Liver (tissue), 9 donors: Measurements from ENCODE around the gene ANP32A. TPM values are rescaled to one million over a fixed set of nuclear protein-coding genes. Genes with fewer than 3 reads are reported as not detected.

Experiments used
- DNase-seq: peaks from one replicate; pipeline ENCODE4 v3.0.0-alpha.2; 2017; ENCODE audit warnings: low spot score
- H3K27ac ChIP-seq, 2 donors: one replicate each; pipeline ENCODE4 v1.7.0; 2013; ENCODE audit warnings: inconsistent platforms in 2 of 2, low read length in 2 of 2, control low read depth in 1 of 2, low read depth in 1 of 2, mild to moderate bottlenecking in 1 of 2
- H3K27me3 ChIP-seq, 4 donors: one replicate each; pipeline versions ENCODE4 v1.6.1 to v1.7.0; 2013; ENCODE audit warnings: low read length in 3 of 4, inconsistent platforms in 1 of 4, mild to moderate bottlenecking in 1 of 4, moderate library complexity in 1 of 4; ENCODE audit not compliant: control insufficient read depth in 4 of 4, insufficient read depth in 4 of 4
- H3K36me3 ChIP-seq, 4 donors: one replicate each; pipeline versions ENCODE4 v1.6.1 to v1.7.0; 2013; ENCODE audit warnings: low read length in 3 of 4, mild to moderate bottlenecking in 3 of 4, low read depth in 1 of 4, moderate library complexity in 1 of 4; ENCODE audit not compliant: control insufficient read depth in 4 of 4, insufficient read depth in 3 of 4
- H3K4me1 ChIP-seq, 4 donors: one replicate each; pipeline versions ENCODE4 v1.6.1 to v1.7.0; 2013; ENCODE audit warnings: low read length in 3 of 4, mild to moderate bottlenecking in 3 of 4, moderate library complexity in 1 of 4; ENCODE audit not compliant: control insufficient read depth in 4 of 4, insufficient read depth in 4 of 4
- H3K4me3 ChIP-seq, 3 donors: one replicate each; pipeline versions ENCODE4 v1.6.1 to v1.7.0; 2013; ENCODE audit warnings: low read length in 3 of 3, control low read depth in 1 of 3, low read depth in 1 of 3, mild to moderate bottlenecking in 1 of 3
- H3K9ac ChIP-seq, 2 donors: one replicate each; pipeline ENCODE4 v1.7.0; 2013; ENCODE audit warnings: low read length in 2 of 2, mild to moderate bottlenecking in 2 of 2, moderate library complexity in 2 of 2, control low read depth in 1 of 2, low read depth in 1 of 2
- H3K9me3 ChIP-seq, 4 donors: one replicate each; pipeline versions ENCODE4 v1.6.1 to v1.7.0; 2013; ENCODE audit warnings: low read length in 3 of 4; ENCODE audit not compliant: control insufficient read depth in 4 of 4
- EGR1 ChIP-seq, 2 donors: IDR thresholded peaks; 2 replicates each; pipeline ENCODE4 v1.6.1; 2016 to 2018; ENCODE audit warnings: antibody characterized with exemption in 2 of 2, low read depth in 2 of 2
- GABPA ChIP-seq, 2 donors: IDR thresholded peaks in 1 of 2; conservative IDR thresholded peaks in 1 of 2; 2 replicates each; pipeline ENCODE4 v1.6.1; 2016; ENCODE audit warnings: antibody characterized with exemption in 2 of 2, mild to moderate bottlenecking in 1 of 2, moderate library complexity in 1 of 2
- HNF4A ChIP-seq, 2 donors: conservative IDR thresholded peaks; 2 replicates each; pipeline ENCODE4 v1.6.1; 2016; ENCODE audit warnings: antibody characterized with exemption in 2 of 2, mild to moderate bottlenecking in 2 of 2
- HNF4G ChIP-seq: IDR thresholded peaks from 2 replicates; pipeline ENCODE4 v1.6.1; 2016; ENCODE audit warnings: antibody characterized with exemption
- JUND ChIP-seq, 2 donors: IDR thresholded peaks; 2 replicates each; pipeline ENCODE4 v1.6.1; 2016; ENCODE audit warnings: antibody characterized with exemption in 2 of 2
- NR2F2 ChIP-seq: IDR thresholded peaks from 2 replicates; pipeline ENCODE4 v1.6.1; 2016; ENCODE audit warnings: antibody characterized with exemption
- RXRA ChIP-seq, 2 donors: IDR thresholded peaks; 2 replicates each; pipeline ENCODE4 v1.6.1; 2017 to 2018; ENCODE audit warnings: antibody characterized with exemption in 2 of 2, mild to moderate bottlenecking in 1 of 2
- SP1 ChIP-seq: IDR thresholded peaks from 2 replicates; pipeline ENCODE4 v1.6.1; 2018; ENCODE audit warnings: antibody characterized with exemption, mild to moderate bottlenecking
- TAF1 ChIP-seq: conservative IDR thresholded peaks from 2 replicates; pipeline ENCODE4 v1.6.1; 2016; ENCODE audit warnings: antibody characterized with exemption, mild to moderate bottlenecking
- YY1 ChIP-seq: IDR thresholded peaks from 2 replicates; pipeline ENCODE4 v1.6.1; 2016; ENCODE audit warnings: antibody characterized with exemption, mild to moderate bottlenecking
- WGBS: extraction: QIAGEN DNeasy Blood & Tissue Kit; methylation state at CpG from one replicate; pipeline ENCODE4 v1.1.7; 2013; 5-methylcytosine and 5-hydroxymethylcytosine counted together
- polyA plus RNA-seq, 2 donors: library from polyadenylated mRNA; stranded (reverse) in 1 of 2; unstranded in 1 of 2; fragments of 200-250 nt in 1 of 2; fragments of >200 nt in 1 of 2; fragmentation: Nextera tagmentation in 1 of 2; extraction: Ambion mirVana in 1 of 2; gene quantifications; one replicate each; pipeline versions ENCODE4 v1.2.1 to v1.2.3, GENCODE V29; 2013 to 2015
- total RNA-seq, 2 donors: library from RNA; depleted of rRNA; stranded (reverse); fragments of >200 nt; gene quantifications; one replicate each; pipeline ENCODE4 v1.2.3, GENCODE V29; 2014
- TF ChIP-seq, protein P1 (sequence below): fragments of 150-350 bp; IDR thresholded peaks from 2 replicates; pipeline ENCODE4 v1.5.1; 2017; ENCODE audit warnings: improper control_type of control experiment, low read depth, low read length; ENCODE audit not compliant: missing input control
- TF ChIP-seq, protein P2 (sequence below): IDR thresholded peaks from 2 replicates; pipeline ENCODE4 v1.6.1; 2016; ENCODE audit warnings: antibody characterized with exemption
- TF ChIP-seq, protein P3 (sequence below): IDR thresholded peaks from 2 replicates; pipeline ENCODE4 v1.6.1; 2016; ENCODE audit warnings: antibody characterized with exemption
- TF ChIP-seq, protein P4 (sequence below): IDR thresholded peaks from 2 replicates; pipeline ENCODE4 v1.6.1; 2016; ENCODE audit warnings: antibody characterized with exemption
- TF ChIP-seq, protein P5 (sequence below): IDR thresholded peaks from 2 replicates; pipeline ENCODE4 v1.6.1; 2016; ENCODE audit warnings: antibody characterized with exemption, mild to moderate bottlenecking
- donor health status: healthy.
- donor health status: healthy.
- donor health status: healthy.
- donor health status: healthy.
- donor health status: healthy.

The ANP32A gene
- total and polyA plus RNA-seq, 4 donors: 30.5 to 60.4 (median 39.4) TPM

DNA sequence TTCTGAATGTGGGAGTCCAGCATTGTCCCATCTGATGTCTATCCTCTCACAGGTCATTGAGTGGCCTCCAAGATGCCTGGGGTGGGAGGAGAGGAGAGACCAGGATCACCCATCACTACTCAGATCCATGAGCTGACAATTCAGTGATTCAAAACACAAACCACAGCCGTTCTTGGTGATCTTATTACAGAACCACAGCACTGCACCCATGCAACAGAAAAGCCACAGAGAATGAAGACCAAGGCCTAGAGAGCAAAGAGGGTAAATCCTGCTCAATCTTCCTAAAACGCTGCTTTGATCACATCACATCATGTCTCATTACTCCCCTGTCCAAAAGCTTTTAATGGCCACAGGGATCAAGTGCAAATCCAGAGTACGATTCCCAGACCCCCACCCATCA, 23.5 kb downstream of the ANP32A start (continued):
- TF ChIP-seq, protein P1, sequence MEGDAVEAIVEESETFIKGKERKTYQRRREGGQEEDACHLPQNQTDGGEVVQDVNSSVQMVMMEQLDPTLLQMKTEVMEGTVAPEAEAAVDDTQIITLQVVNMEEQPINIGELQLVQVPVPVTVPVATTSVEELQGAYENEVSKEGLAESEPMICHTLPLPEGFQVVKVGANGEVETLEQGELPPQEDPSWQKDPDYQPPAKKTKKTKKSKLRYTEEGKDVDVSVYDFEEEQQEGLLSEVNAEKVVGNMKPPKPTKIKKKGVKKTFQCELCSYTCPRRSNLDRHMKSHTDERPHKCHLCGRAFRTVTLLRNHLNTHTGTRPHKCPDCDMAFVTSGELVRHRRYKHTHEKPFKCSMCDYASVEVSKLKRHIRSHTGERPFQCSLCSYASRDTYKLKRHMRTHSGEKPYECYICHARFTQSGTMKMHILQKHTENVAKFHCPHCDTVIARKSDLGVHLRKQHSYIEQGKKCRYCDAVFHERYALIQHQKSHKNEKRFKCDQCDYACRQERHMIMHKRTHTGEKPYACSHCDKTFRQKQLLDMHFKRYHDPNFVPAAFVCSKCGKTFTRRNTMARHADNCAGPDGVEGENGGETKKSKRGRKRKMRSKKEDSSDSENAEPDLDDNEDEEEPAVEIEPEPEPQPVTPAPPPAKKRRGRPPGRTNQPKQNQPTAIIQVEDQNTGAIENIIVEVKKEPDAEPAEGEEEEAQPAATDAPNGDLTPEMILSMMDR: no peak
- TF ChIP-seq HNF4G: no peak

DNA sequence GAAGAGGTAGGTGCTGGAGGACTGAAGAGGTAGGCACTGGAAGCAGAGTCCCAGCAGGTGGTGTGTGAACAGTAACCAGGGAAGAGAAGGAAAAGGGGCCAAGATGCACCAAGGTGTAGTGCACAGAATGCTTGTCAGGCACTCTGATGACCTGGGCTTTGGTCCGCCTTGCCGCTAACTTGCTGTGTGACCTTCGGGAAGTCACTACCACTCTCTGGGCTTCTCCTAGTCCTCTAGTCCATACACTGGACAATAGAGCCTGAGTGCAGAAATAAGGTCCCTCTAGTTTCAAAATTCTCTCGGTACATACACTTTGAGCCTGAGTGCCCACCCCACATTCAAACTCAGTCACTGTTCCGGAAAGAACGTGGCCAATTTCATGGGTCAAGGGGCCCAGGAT, 24.1 kb downstream of the ANP32A start:
- TF ChIP-seq, protein P2, sequence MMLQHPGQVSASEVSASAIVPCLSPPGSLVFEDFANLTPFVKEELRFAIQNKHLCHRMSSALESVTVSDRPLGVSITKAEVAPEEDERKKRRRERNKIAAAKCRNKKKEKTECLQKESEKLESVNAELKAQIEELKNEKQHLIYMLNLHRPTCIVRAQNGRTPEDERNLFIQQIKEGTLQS: no peak
- TF ChIP-seq SP1 (no peak), TAF1 (no peak), HNF4A (conservative IDR thresholded peaks at IDR 0.05) (no peak), NR2F2 (no peak), GABPA (IDR thresholded peaks at IDR 0.05 in 1 of 2, conservative IDR thresholded peaks at IDR 0.05 in 1 of 2) (no peak), EGR1 (IDR thresholded peaks at IDR 0.05; ENCODE audit: low read depth in 2 of 2) (no peak), RXRA (IDR thresholded peaks at IDR 0.05) (no peak), JUND (IDR thresholded peaks at IDR 0.05) (no peak), HNF4G (no peak), YY1 (no peak)
- TF ChIP-seq, protein P3, sequence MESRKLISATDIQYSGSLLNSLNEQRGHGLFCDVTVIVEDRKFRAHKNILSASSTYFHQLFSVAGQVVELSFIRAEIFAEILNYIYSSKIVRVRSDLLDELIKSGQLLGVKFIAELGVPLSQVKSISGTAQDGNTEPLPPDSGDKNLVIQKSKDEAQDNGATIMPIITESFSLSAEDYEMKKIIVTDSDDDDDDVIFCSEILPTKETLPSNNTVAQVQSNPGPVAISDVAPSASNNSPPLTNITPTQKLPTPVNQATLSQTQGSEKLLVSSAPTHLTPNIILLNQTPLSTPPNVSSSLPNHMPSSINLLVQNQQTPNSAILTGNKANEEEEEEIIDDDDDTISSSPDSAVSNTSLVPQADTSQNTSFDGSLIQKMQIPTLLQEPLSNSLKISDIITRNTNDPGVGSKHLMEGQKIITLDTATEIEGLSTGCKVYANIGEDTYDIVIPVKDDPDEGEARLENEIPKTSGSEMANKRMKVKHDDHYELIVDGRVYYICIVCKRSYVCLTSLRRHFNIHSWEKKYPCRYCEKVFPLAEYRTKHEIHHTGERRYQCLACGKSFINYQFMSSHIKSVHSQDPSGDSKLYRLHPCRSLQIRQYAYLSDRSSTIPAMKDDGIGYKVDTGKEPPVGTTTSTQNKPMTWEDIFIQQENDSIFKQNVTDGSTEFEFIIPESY: no peak
- TF ChIP-seq, protein P4, sequence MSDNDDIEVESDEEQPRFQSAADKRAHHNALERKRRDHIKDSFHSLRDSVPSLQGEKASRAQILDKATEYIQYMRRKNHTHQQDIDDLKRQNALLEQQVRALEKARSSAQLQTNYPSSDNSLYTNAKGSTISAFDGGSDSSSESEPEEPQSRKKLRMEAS: no peak
- TF ChIP-seq, protein P1: no peak
- TF ChIP-seq, protein P5, sequence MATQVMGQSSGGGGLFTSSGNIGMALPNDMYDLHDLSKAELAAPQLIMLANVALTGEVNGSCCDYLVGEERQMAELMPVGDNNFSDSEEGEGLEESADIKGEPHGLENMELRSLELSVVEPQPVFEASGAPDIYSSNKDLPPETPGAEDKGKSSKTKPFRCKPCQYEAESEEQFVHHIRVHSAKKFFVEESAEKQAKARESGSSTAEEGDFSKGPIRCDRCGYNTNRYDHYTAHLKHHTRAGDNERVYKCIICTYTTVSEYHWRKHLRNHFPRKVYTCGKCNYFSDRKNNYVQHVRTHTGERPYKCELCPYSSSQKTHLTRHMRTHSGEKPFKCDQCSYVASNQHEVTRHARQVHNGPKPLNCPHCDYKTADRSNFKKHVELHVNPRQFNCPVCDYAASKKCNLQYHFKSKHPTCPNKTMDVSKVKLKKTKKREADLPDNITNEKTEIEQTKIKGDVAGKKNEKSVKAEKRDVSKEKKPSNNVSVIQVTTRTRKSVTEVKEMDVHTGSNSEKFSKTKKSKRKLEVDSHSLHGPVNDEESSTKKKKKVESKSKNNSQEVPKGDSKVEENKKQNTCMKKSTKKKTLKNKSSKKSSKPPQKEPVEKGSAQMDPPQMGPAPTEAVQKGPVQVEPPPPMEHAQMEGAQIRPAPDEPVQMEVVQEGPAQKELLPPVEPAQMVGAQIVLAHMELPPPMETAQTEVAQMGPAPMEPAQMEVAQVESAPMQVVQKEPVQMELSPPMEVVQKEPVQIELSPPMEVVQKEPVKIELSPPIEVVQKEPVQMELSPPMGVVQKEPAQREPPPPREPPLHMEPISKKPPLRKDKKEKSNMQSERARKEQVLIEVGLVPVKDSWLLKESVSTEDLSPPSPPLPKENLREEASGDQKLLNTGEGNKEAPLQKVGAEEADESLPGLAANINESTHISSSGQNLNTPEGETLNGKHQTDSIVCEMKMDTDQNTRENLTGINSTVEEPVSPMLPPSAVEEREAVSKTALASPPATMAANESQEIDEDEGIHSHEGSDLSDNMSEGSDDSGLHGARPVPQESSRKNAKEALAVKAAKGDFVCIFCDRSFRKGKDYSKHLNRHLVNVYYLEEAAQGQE: no peak
- DNase-seq: no peak
- H3K4me3 ChIP-seq: no peak overlapping the region

More for the DNA sequence above, 24.1 kb downstream of the ANP32A start:
- no peaks in the 10 kb centered on the region for H3K9me3 ChIP-seq
- peaks cover 16 to 51% (median 37%) of the 10 kb centered on the region in 4 donors for H3K4me1 ChIP-seq
- 94% methylated on average over 6 of the region's 6 CpGs for WGBS
- no peak overlapping the region for H3K9ac ChIP-seq
- no peaks in the 10 kb centered on the region for H3K36me3 ChIP-seq
- H3K27ac ChIP-seq: no peak overlapping the region
- H3K27me3 ChIP-seq: no peaks in the 10 kb centered on the region
